ENCODE measurements around the gene PRR33.

GRCh38 chr11:1924646-1925372, 33.1 kb upstream of the PRR33 start:
- TF ChIP-seq CTCF (conservative IDR thresholded peaks at IDR 0.05) (no peak), ZFX (IDR thresholded peaks at IDR 0.05) (no peak)
